ENCODE measurements around the gene ASB2. TPM values are rescaled to one million over a fixed set of nuclear protein-coding genes. Genes with fewer than 3 reads are reported as not detected.
A peak's percentile ranks its signal among the peaks of the same experiment; 100 is the strongest.

The ASB2 gene
- polyA plus RNA-seq, 1 of the 3 experiments (the other 2 are of a cell fraction) = 0.15 TPM

GRCh38 chr14:93965946-93966474, 10.4 kb downstream of the ASB2 start:
- Histone ChIP-seq H2AFZ (ENCODE audit: low read depth) (no peak overlapping the region), H3K9me3 (no peaks in the 10 kb centered on the region), H3K27me3 (ENCODE audit: insufficient read depth) (no peaks in the 10 kb centered on the region), H3K9ac (no peak overlapping the region), H3F3A (replicated peaks; ENCODE audit: insufficient read depth) (peaks cover 18% of the 10 kb centered on the region), H3K4me1 (ENCODE audit: control insufficient read depth in 1 of 2, insufficient read depth in 2 of 2, low read depth in 1 of 2, low read length in 1 of 2) (peaks cover 0 to 5% of the 10 kb centered on the region in 2 experiments; a peak in 2 of 4 replicates), H3K9me2 (no peaks in the 10 kb centered on the region), H3K27ac (ENCODE audit: low read depth in 2 of 2, low read length in 1 of 2) (peak overlapping the region in 1 of 2 experiments; percentile 89; a peak in 2 of 4 replicates), H3K36me3 (replicated peaks in 1 of 2; ENCODE audit: control insufficient read depth in 1 of 2, insufficient read depth in 2 of 2, low read length in 1 of 2) (no peaks in the 10 kb centered on the region), H3K4me2 (peak overlapping the region; percentile 20; the same call in 1 of the 2 replicates), H3K79me2 (ENCODE audit: insufficient read depth) (no peaks in the 10 kb centered on the region), H3K4me3 (ENCODE audit: low read depth in 2 of 2, low read length in 1 of 2) (no peak overlapping the region), H4K20me1 (ENCODE audit: insufficient read depth) (no peaks in the 10 kb centered on the region)
- ChIA-PET CTCF (interaction anchor here (4.6 kb wide), 1 partner anchor 27 kb away, joined by 31 read pairs; no protein-coding TSS in a partner anchor), POLR2A (no interaction called here)
- 93% methylated on average over 3 of the region's 3 CpGs for WGBS (ENCODE audit: low lambda C conversion rate)
- no peak for TF ChIP-seq MAX (IDR thresholded peaks at IDR 0.05; ENCODE audit: low read depth)
- TF ChIP-seq POLR2AphosphoS5 (IDR thresholded peaks at IDR 0.05; ENCODE audit: low read depth, low read length) = no peak
- TF ChIP-seq ZBTB33 (IDR thresholded peaks at IDR 0.05; ENCODE audit: borderline replicate concordance, low read depth) = no peak
- TF ChIP-seq TEAD4 (IDR thresholded peaks at IDR 0.05; ENCODE audit: borderline replicate concordance, insufficient read depth) = no peak
- no peak for TF ChIP-seq PBX3 (IDR thresholded peaks at IDR 0.05)
- TF ChIP-seq SMC3 (IDR thresholded peaks at IDR 0.05; ENCODE audit: low read depth, low read length) = no peak
- no peak for DNase-seq

GRCh38 chr14:93965287-93965821, 11.0 kb downstream of the ASB2 start:
- TF ChIP-seq NRF1 (IDR thresholded peaks at IDR 0.05; ENCODE audit: low read depth, low read length) = no peak
- TF ChIP-seq TCF12 (IDR thresholded peaks at IDR 0.05) = peak; percentile 64
- 0 out of 2 replicates have a peak, but pooled peaks have one; percentile 36 for TF ChIP-seq RXRA (IDR thresholded peaks at IDR 0.05; ENCODE audit: borderline replicate concordance, low read depth)
- TF ChIP-seq NFIC (IDR thresholded peaks at IDR 0.05; ENCODE audit: borderline replicate concordance) = peak; percentile 67; the same call in 1 of the 2 replicates
- peak; percentile 69; the same call in 1 of the 2 replicates for TF ChIP-seq FOSL2 (IDR thresholded peaks at IDR 0.05; ENCODE audit: borderline replicate concordance, low read depth)
- peak; percentile 57; the same call in 1 of the 2 replicates for TF ChIP-seq TEAD4 (IDR thresholded peaks at IDR 0.05; ENCODE audit: borderline replicate concordance, insufficient read depth)
- TF ChIP-seq USF1 (IDR thresholded peaks at IDR 0.05; ENCODE audit: borderline replicate concordance, low read depth) = 0 out of 2 replicates have a peak, but pooled peaks have one; percentile 41
- no peak for TF ChIP-seq YY1 (IDR thresholded peaks at IDR 0.05; ENCODE audit: low read depth)
- TF ChIP-seq GABPA (IDR thresholded peaks at IDR 0.05; ENCODE audit: low read depth) = no peak
- TF ChIP-seq JUND (IDR thresholded peaks at IDR 0.05) = peak; percentile 62; the same call in 1 of the 2 replicates
- peak; percentile 43; the same call in 1 of the 2 replicates for TF ChIP-seq MAX (IDR thresholded peaks at IDR 0.05; ENCODE audit: low read depth)
- peak in 1 of 2 experiments; percentile 37; a peak in 1 of 4 replicates for TF ChIP-seq EP300 (IDR thresholded peaks at IDR 0.05; ENCODE audit: borderline replicate concordance in 1 of 2, low read depth in 1 of 2, low read length in 1 of 2)
- TF ChIP-seq PBX3 (IDR thresholded peaks at IDR 0.05) = peak; percentile 2
- Histone ChIP-seq H4K20me1 (ENCODE audit: insufficient read depth) (no peaks in the 10 kb centered on the region), H3K4me2 (peak overlapping the region; percentile 20; the same call in 1 of the 2 replicates), H3K27ac (ENCODE audit: low read depth in 2 of 2, low read length in 1 of 2) (peak overlapping the region in 1 of 2 experiments; percentile 89; a peak in 2 of 4 replicates), H3K79me2 (ENCODE audit: insufficient read depth) (no peaks in the 10 kb centered on the region), H3K27me3 (ENCODE audit: insufficient read depth) (no peaks in the 10 kb centered on the region), H3K36me3 (replicated peaks in 1 of 2; ENCODE audit: control insufficient read depth in 1 of 2, insufficient read depth in 2 of 2, low read length in 1 of 2) (no peaks in the 10 kb centered on the region), H3F3A (replicated peaks; ENCODE audit: insufficient read depth) (peaks cover 20% of the 10 kb centered on the region), H3K9me2 (no peaks in the 10 kb centered on the region), H2AFZ (ENCODE audit: low read depth) (no peak overlapping the region), H3K4me3 (ENCODE audit: low read depth in 2 of 2, low read length in 1 of 2) (no peak overlapping the region), H3K9me3 (no peaks in the 10 kb centered on the region), H3K9ac (no peak overlapping the region), H3K4me1 (ENCODE audit: control insufficient read depth in 1 of 2, insufficient read depth in 2 of 2, low read depth in 1 of 2, low read length in 1 of 2) (peaks cover 0 to 5% of the 10 kb centered on the region in 2 experiments; a peak in 2 of 4 replicates)
- 21% methylated on average over 2 of the region's 3 CpGs for WGBS (ENCODE audit: low lambda C conversion rate)
- ChIA-PET POLR2A (no interaction called here), CTCF (interaction anchor here (4.6 kb wide), 1 partner anchor 26 kb away, joined by 31 read pairs; no protein-coding TSS in a partner anchor)
- no peak for DNase-seq

Data from SK-N-SH (cell line).